HG03378 (cell line): ENCODE data around the gene IDI2.

Source experiments
- ATAC-seq: cut with Tn5 transposase; IDR thresholded peaks from one replicate; pipeline ENCODE4 v1.9.1; 2021; ENCODE audit warnings: mild to moderate bottlenecking, moderate library complexity; ENCODE audit not compliant: unreplicated experiment

The IDI2 gene

GRCh38 chr10:985361-985760 is 40.3 kb downstream of the IDI2 start:
- no peak for ATAC-seq

GRCh38 chr10:983971-984655 is 41.5 kb downstream of the IDI2 start:
- ATAC-seq, result no peak

- ATAC-seq, result no peak
Observed at GRCh38 chr10:983401-983800, 42.3 kb downstream of the IDI2 start.

GRCh38 chr10:980468-981093 is 45.1 kb downstream of the IDI2 start:
- ATAC-seq, result no peak

GRCh38 chr10:978826-979421 is 46.7 kb downstream of the IDI2 start:
- ATAC-seq, result no peak

GRCh38 chr10:976316-976715 is 49.3 kb downstream of the IDI2 start:
- no peak for ATAC-seq

- ATAC-seq, result no peak
Observed at GRCh38 chr10:974785-975074, 50.9 kb downstream of the IDI2 start.

GRCh38 chr10:974038-974784 is 51.4 kb downstream of the IDI2 start:
- ATAC-seq, result no peak

- ATAC-seq, result no peak
Observed at GRCh38 chr10:972763-973162, 52.9 kb downstream of the IDI2 start.

GRCh38 chr10:971613-972012 is 54.0 kb downstream of the IDI2 start:
- no peak for ATAC-seq

- ATAC-seq, result no peak
Observed at GRCh38 chr10:971150-971542, 54.5 kb downstream of the IDI2 start.

GRCh38 chr10:970311-971149 is 55.1 kb downstream of the IDI2 start:
- ATAC-seq, result no peak

- no peak for ATAC-seq
Observed at GRCh38 chr10:969473-970150, 56.0 kb downstream of the IDI2 start.
